Right hindlimb (tissue), 1 donor: ENCODE results near the gene SYNPO2.
"Not testable (repeated sequence)": the region's sequence is repeated elsewhere in the genome, so short reads cannot be mapped to it uniquely, and the experiment has no call there.

Source experiments
- DNase-seq: peaks from one replicate; pipeline ENCODE4 v3.0.0-alpha.2; 2018

SYNPO2 gene

DNA sequence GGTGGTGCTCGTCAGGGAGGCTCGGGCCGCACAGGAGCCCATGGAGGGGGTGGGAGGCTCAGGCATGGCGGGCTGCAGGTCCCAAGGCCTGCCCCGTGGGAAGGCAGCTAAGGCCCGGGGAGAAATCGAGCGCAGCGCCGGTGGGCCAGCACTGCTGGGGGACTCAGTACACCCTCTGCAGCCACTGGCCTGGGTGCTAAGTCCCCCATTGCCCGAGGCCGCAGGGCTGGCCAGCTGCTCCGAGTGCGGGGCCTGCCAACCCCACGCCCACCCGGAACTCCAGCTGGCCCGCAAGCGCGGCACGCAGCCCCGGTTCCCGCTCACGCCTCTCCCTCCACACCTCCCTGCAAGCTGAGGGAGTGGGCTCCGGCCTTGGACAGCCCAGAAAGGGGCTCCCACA lies 88.4 kb downstream of the SYNPO2 start:
- not testable (repeated sequence) for DNase-seq

DNA sequence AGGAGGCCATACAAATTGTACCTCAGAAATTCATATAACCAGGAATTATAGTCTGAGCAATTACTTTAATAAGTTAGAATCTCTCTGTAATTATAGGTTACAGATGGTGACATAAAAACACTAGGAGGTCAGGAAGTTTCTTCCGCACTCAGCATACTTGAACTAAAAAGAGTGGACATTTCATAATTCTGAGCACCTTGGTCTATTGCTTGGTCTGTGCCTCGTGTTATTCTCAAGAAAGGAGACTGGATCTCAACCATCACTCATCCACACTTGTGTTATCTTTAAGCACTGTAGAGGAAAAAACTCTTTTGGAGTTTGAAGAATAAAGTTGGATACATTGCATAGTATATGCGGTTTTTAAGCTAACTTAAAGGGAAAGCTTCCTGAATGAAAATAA lies 91.1 kb downstream of the SYNPO2 start:
- no peak for DNase-seq

DNA sequence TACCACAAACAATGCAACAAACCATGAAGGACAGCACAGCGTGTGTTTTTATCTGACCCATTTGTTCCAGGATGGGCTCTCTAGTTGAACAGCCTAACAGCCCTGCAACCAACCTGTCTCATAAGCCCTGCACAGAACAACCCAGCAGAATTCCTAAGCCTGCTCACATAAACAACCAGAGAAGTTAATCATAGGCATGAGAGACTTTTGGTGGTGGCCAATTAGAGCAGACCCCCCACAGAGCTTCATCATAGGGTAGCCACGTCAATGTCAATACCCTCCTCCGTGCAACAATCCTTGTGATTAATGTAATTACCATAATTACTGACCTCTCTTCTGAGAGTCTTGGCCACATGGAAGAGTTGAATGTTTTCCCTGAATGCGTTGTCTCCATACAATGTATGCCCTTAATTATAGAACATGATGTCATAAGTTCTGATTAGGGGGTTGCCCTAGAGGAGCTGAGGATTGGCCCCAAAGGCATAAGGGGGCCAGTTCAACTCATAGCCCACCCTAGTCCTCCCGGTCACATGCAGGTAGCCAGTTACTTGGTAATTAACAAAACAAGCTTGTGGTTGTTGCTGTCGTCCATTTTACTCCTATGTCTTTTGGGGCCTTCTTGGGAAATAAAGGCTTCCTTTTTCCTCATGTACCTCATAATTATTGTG lies 92.7 kb downstream of the SYNPO2 start:
- no peak for DNase-seq

GRCh38 chr4:118981839-118982381 lies 93.3 kb downstream of the SYNPO2 start:
- DNase-seq = peak; percentile 71

- DNase-seq = no peak
Measured at GRCh38 chr4:118983293-118983692, 94.6 kb downstream of the SYNPO2 start.

- no peak for DNase-seq
Measured at GRCh38 chr4:118983831-118984230, 95.2 kb downstream of the SYNPO2 start.

GRCh38 chr4:118985170-118986000 lies 96.7 kb downstream of the SYNPO2 start:
- no peak for DNase-seq

GRCh38 chr4:118987959-118988634 lies 99.4 kb downstream of the SYNPO2 start:
- DNase-seq = no peak

GRCh38 chr4:118988635-118988972 lies 100.0 kb downstream of the SYNPO2 start:
- DNase-seq = no peak

DNA sequence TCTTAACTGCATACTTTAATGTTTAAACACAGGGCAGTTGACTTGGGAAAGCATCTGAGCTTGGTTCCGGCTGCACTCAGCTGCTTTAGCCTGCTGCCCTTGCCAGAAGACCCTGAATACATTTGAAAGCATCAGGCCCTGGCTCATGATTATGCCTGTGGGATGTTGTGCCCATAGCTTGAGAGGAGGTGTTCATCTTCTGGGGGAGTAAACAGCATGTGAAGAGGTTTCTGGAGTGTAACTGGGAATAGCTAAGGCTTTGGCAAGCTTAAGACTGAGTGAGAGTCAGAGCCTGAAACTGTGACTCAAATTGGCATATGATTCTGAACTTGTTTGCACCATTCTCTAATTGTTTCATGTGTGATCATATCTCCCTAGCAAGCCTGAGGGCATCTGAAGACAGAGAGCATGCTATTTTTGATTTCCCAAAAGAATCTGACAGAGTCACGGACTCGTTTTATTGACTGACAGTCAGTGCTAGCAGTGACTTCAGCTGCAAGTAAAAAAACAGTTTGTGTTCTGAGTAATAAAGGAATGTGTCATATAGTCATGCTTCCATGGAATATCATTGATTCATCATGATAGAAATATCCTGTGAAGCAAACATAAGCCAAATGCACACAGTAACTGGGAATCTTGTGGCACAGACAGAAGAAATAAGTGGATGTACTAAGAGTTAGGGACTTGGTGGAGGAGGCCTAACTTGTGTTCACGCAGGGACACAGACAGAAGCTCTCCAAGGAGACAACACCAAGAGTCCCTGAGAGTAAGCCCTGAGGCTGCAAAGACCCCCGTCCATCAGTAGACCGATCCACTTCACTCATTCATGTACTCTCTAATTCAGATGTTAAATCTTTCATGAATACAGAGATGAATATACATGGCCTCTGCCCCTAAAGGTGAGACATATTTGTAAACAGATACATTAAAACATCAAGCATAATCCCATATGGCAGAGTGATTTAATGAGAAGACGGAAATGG lies 100.7 kb downstream of the SYNPO2 start:
- no peak for DNase-seq

- DNase-seq = no peak
Measured at GRCh38 chr4:118991686-118992085, 103.0 kb downstream of the SYNPO2 start.

- DNase-seq = no peak
Measured at GRCh38 chr4:118992149-118992548, 103.5 kb downstream of the SYNPO2 start.

DNA sequence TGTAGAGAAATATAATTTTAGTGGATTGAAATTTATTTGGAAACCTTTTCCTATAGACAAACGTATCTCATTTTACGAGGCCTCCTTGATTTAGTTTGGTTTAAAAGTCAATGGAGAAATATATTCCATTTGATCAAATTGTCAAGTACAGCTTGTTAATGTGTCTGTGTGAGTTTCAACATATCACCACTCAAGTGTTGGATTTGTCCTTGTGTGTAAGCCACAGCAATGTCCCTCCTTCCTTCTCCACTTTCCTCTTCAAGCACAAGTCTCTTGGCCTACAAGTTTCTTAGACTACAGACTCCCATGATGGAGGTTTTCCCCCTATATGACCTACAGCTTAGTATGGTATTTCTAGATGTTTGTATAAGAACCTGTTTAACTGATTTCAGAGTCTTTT lies 104.7 kb downstream of the SYNPO2 start:
- no peak for DNase-seq

GRCh38 chr4:118994030-118994429 lies 105.4 kb downstream of the SYNPO2 start:
- no peak for DNase-seq

GRCh38 chr4:118995693-118996391 lies 107.2 kb downstream of the SYNPO2 start:
- DNase-seq = no peak

- DNase-seq = no peak
Measured at GRCh38 chr4:118997601-118998000, 108.9 kb downstream of the SYNPO2 start.

GRCh38 chr4:118999919-119000318 lies 111.3 kb downstream of the SYNPO2 start:
- no peak for DNase-seq

- no peak for DNase-seq
Measured at GRCh38 chr4:119000400-119000799, 111.7 kb downstream of the SYNPO2 start.

DNA sequence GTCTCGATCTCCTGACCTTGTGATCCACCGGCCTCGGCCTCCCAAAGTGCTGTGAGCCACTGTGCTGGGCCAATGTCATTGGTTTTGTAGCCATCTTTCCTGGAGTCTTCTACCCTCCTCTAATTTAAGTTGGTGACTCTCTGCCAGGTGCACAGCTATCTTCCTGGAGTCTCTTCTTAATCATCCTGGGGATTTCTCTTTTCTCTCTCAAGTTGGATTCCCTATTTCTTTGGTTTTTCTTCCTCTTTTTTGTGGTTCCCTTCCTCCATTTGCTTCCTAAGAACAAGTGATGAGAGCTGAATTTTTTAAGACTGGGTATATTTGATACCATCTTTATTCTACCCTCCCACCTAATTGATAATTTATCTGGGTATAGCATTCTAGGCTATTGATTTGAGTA lies 113.8 kb downstream of the SYNPO2 start:
- no peak for DNase-seq

DNA sequence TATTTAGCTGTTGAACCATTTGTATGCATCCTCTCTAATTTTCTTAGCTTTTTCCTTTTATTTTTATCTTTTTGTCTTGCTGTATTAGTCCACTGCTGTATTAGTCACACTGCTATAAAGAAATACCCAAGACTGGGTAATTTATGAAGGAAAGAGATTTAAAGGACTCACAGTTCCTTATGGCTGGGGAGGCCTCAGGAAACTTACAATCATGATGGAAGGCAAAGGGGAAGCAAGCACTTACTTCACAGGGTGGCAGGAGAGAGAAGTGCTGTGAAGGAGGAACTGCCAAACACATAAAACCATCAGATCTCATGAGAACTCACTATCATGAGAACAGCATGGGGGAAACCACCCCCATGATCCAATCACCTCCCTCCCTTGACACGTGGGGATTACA lies 114.3 kb downstream of the SYNPO2 start:
- not testable (repeated sequence) for DNase-seq

- no peak for DNase-seq
Measured at GRCh38 chr4:119005928-119006460, 117.3 kb downstream of the SYNPO2 start.
